Activated T-helper 2 cell treated with anti-CD3 and anti-CD28 coated beads, Interferon-gamma antibody, Interleukin-2, Interleukin-4, amounts not matched to agents 10 μg/mL and 5 μg/mL and 100 μg/mL, durations not matched to agents 14 hours and 24 hours and 36 hours (primary cell): ENCODE data around the gene FAM174C. TPM values are rescaled to one million over a fixed set of nuclear protein-coding genes. Genes with fewer than 3 reads are reported as not detected.

Experiments used
- DNase-seq: peaks from one replicate; pipeline ENCODE4 v3.0.0; 2021; ENCODE audit warnings: low spot score
- H3K27ac Mint-ChIP-seq: one replicate; pipeline ENCODE4 v1.8.0; 2021; ENCODE audit warnings: mixed read lengths
- H3K27me3 Mint-ChIP-seq: one replicate; pipeline ENCODE4 v1.8.0; 2021; ENCODE audit warnings: low read depth, mixed read lengths
- H3K36me3 Mint-ChIP-seq: one replicate; pipeline ENCODE4 v1.8.0; 2021; ENCODE audit warnings: low read depth, mixed read lengths
- H3K4me1 Mint-ChIP-seq: one replicate; pipeline ENCODE4 v1.8.0; 2021; ENCODE audit warnings: low read depth, mixed read lengths
- H3K4me3 Mint-ChIP-seq: one replicate; pipeline ENCODE4 v1.8.0; 2021; ENCODE audit warnings: low read depth, mild to moderate bottlenecking, moderate library complexity, mixed read lengths
- H3K9me3 Mint-ChIP-seq: one replicate; pipeline ENCODE4 v1.8.0; 2021; ENCODE audit warnings: mixed read lengths
- intact Hi-C: fragments of 100-400 bp; cut with micrococcal nuclease; formaldehyde crosslinking; loops from one replicate; pipeline ENCODE4 v1.15.1; 2023
- total RNA-seq: library from RNA; stranded (reverse); gene quantifications from 2 replicates; pipeline ENCODE4 v1.2.3, GENCODE V29; 2022

Gene FAM174C
- total RNA-seq, 1 donor from 2014 or later: 99.4 TPM

- H3K27ac Mint-ChIP-seq: peak overlapping the region; percentile 46
- peak overlapping the region; percentile 78 for H3K4me3 Mint-ChIP-seq
- intact Hi-C loops: loop anchor here (1.0 to 10.0 kb wide), 3 partner anchors 11 to 155 kb away; partner anchors contain the start of genes CIRBP, DAZAP1 and GAMT
- no peaks in the 10 kb centered on the region for H3K27me3 Mint-ChIP-seq
- no peaks in the 10 kb centered on the region for H3K9me3 Mint-ChIP-seq
- H3K36me3 Mint-ChIP-seq: peaks cover 30% of the 10 kb centered on the region
- peaks cover 9% of the 10 kb centered on the region for H3K4me1 Mint-ChIP-seq
- DNase-seq: peak; percentile 93
Observed at GRCh38 chr19:1249298-1249989, 25.9 kb upstream of the FAM174C start.

- Mint-ChIP-seq H3K36me3 (peaks cover 33% of the 10 kb centered on the region), H3K9me3 (no peaks in the 10 kb centered on the region), H3K27ac (no peak overlapping the region), H3K27me3 (no peaks in the 10 kb centered on the region), H3K4me1 (peaks cover 7% of the 10 kb centered on the region), H3K4me3 (peak overlapping the region; percentile 78)
- no peak for DNase-seq
- intact Hi-C loops: loop anchor here (1.0 to 10.0 kb wide), 3 partner anchors 10 to 155 kb away; partner anchors contain the start of genes CIRBP, DAZAP1 and GAMT
Observed at GRCh38 chr19:1249990-1250436, 25.3 kb upstream of the FAM174C start.

- H3K4me1 Mint-ChIP-seq: peaks cover 7% of the 10 kb centered on the region
- no peaks in the 10 kb centered on the region for H3K9me3 Mint-ChIP-seq
- no peak for DNase-seq
- peak overlapping the region; percentile 93 for H3K4me3 Mint-ChIP-seq
- H3K27ac Mint-ChIP-seq: peak overlapping the region; percentile 81
- no peaks in the 10 kb centered on the region for H3K27me3 Mint-ChIP-seq
- H3K36me3 Mint-ChIP-seq: peaks cover 36% of the 10 kb centered on the region
- intact Hi-C loops: no loop called here
Observed at GRCh38 chr19:1250437-1251260, 24.7 kb upstream of the FAM174C start.

- peaks cover 7% of the 10 kb centered on the region for H3K4me1 Mint-ChIP-seq
- H3K36me3 Mint-ChIP-seq: peaks cover 43% of the 10 kb centered on the region
- intact Hi-C loops: no loop called here
- DNase-seq: peak; percentile 61
- H3K27me3 Mint-ChIP-seq: no peaks in the 10 kb centered on the region
- peak overlapping the region; percentile 90 for H3K27ac Mint-ChIP-seq
- no peaks in the 10 kb centered on the region for H3K9me3 Mint-ChIP-seq
- peak overlapping the region; percentile 93 for H3K4me3 Mint-ChIP-seq
Observed at GRCh38 chr19:1251330-1252220, 23.8 kb upstream of the FAM174C start.

- Mint-ChIP-seq H3K9me3 (no peaks in the 10 kb centered on the region), H3K4me1 (peaks cover 8% of the 10 kb centered on the region), H3K36me3 (peaks cover 47% of the 10 kb centered on the region), H3K27me3 (no peaks in the 10 kb centered on the region), H3K4me3 (peak overlapping the region; percentile 93), H3K27ac (peak overlapping the region; percentile 90)
- DNase-seq: peak; percentile 65
- intact Hi-C loops: no loop called here
Observed at GRCh38 chr19:1252221-1252820, 23.0 kb upstream of the FAM174C start.

GRCh38 chr19:1252821-1253513, 22.4 kb upstream of the FAM174C start:
- H3K27me3 Mint-ChIP-seq: no peaks in the 10 kb centered on the region
- H3K4me3 Mint-ChIP-seq: peak overlapping the region; percentile 78
- DNase-seq: peak; percentile 67
- H3K27ac Mint-ChIP-seq: peak overlapping the region; percentile 88
- intact Hi-C loops: no loop called here
- peaks cover 11% of the 10 kb centered on the region for H3K4me1 Mint-ChIP-seq
- H3K9me3 Mint-ChIP-seq: no peaks in the 10 kb centered on the region
- peaks cover 53% of the 10 kb centered on the region for H3K36me3 Mint-ChIP-seq

- DNase-seq: no peak
- intact Hi-C loops: no loop called here
- peak overlapping the region; percentile 88 for H3K27ac Mint-ChIP-seq
- peak overlapping the region; percentile 78 for H3K4me3 Mint-ChIP-seq
- no peaks in the 10 kb centered on the region for H3K27me3 Mint-ChIP-seq
- H3K9me3 Mint-ChIP-seq: no peaks in the 10 kb centered on the region
- H3K4me1 Mint-ChIP-seq: peaks cover 14% of the 10 kb centered on the region
- peaks cover 59% of the 10 kb centered on the region for H3K36me3 Mint-ChIP-seq
Observed at GRCh38 chr19:1253514-1254080, 21.7 kb upstream of the FAM174C start.

GRCh38 chr19:1254081-1254527, 21.2 kb upstream of the FAM174C start:
- intact Hi-C loops: no loop called here
- no peak overlapping the region for H3K4me3 Mint-ChIP-seq
- H3K27ac Mint-ChIP-seq: peak overlapping the region; percentile 43
- H3K27me3 Mint-ChIP-seq: no peaks in the 10 kb centered on the region
- H3K36me3 Mint-ChIP-seq: peaks cover 64% of the 10 kb centered on the region
- H3K9me3 Mint-ChIP-seq: no peaks in the 10 kb centered on the region
- DNase-seq: no peak
- peaks cover 19% of the 10 kb centered on the region for H3K4me1 Mint-ChIP-seq

- intact Hi-C loops: no loop called here
- H3K4me3 Mint-ChIP-seq: no peak overlapping the region
- peaks cover 65% of the 10 kb centered on the region for H3K36me3 Mint-ChIP-seq
- DNase-seq: no peak
- H3K4me1 Mint-ChIP-seq: peaks cover 22% of the 10 kb centered on the region
- H3K9me3 Mint-ChIP-seq: no peaks in the 10 kb centered on the region
- H3K27me3 Mint-ChIP-seq: no peaks in the 10 kb centered on the region
- H3K27ac Mint-ChIP-seq: peak overlapping the region; percentile 43
Observed at GRCh38 chr19:1254530-1255185, 20.7 kb upstream of the FAM174C start.

- Mint-ChIP-seq H3K27ac (peak overlapping the region; percentile 43), H3K4me3 (no peak overlapping the region), H3K4me1 (peaks cover 27% of the 10 kb centered on the region), H3K27me3 (no peaks in the 10 kb centered on the region), H3K9me3 (no peaks in the 10 kb centered on the region), H3K36me3 (peaks cover 65% of the 10 kb centered on the region)
- DNase-seq: no peak
- intact Hi-C loops: no loop called here
Observed at GRCh38 chr19:1255186-1256161, 19.9 kb upstream of the FAM174C start.
